GM23338 (cell line): ENCODE measurements around the gene ETFA. TPM values are rescaled to one million over a fixed set of nuclear protein-coding genes. Genes with fewer than 3 reads are reported as not detected.

Experiments
- ATAC-seq: fragments of 200-7000 bp; cut with Tn5 transposase; 3 replicates; pipeline ENCODE4 v1.9.1; 2020
- DNase-seq: peaks from one replicate; pipeline ENCODE4 v3.0.0-alpha.2; 2015; ENCODE audit warnings: low spot score
- H2AFZ ChIP-seq: fragments of 200-600 bp; sonication (generic); 2 replicates; pipeline ENCODE4 v1.8.0; 2016; ENCODE audit warnings: antibody characterized with exemption, mild to moderate bottlenecking, moderate library complexity
- H3F3A ChIP-seq: fragments of 200-600 bp; sonication (generic); replicated peaks from 2 replicates; pipeline ENCODE4 v1.8.0; 2017; ENCODE audit warnings: antibody characterized with exemption, mixed run types, low read depth
- H3K27ac ChIP-seq: fragments of 200-600 bp; sonication (generic); 2 replicates; pipeline ENCODE4 v1.6.1; 2016; ENCODE audit warnings: low read depth
- H3K27me3 ChIP-seq: fragments of 200-600 bp; sonication (generic); 2 replicates; pipeline ENCODE4 v1.8.0; 2016; ENCODE audit warnings: mild to moderate bottlenecking, mixed run types, moderate library complexity; ENCODE audit not compliant: insufficient read depth
- H3K36me3 ChIP-seq: fragments of 200-600 bp; sonication (generic); 2 replicates; pipeline ENCODE4 v1.8.0; 2016; ENCODE audit warnings: mild to moderate bottlenecking; ENCODE audit not compliant: insufficient read depth
- H3K4me1 ChIP-seq: fragments of 200-600 bp; sonication (generic); 2 replicates; pipeline ENCODE4 v1.8.0; 2016; ENCODE audit warnings: mild to moderate bottlenecking, moderate library complexity; ENCODE audit not compliant: insufficient read depth
- H3K4me2 ChIP-seq: fragments of 200-600 bp; sonication (generic); 2 replicates; pipeline ENCODE4 v1.7.1; 2017; ENCODE audit warnings: mixed run types
- H3K4me3 ChIP-seq: fragments of 200-600 bp; sonication (generic); 2 replicates; pipeline ENCODE4 v1.6.1; 2016; ENCODE audit warnings: mixed run types
- H3K79me2 ChIP-seq: fragments of 200-600 bp; sonication (generic); replicated peaks from 2 replicates; pipeline ENCODE4 v1.8.0; 2017; ENCODE audit warnings: mild to moderate bottlenecking; ENCODE audit not compliant: insufficient read depth
- H3K9me2 ChIP-seq: fragments of 200-600 bp; sonication (generic); 2 replicates; pipeline ENCODE4 v1.8.0; 2017; ENCODE audit not compliant: insufficient read depth
- H4K20me1 ChIP-seq: fragments of 200-600 bp; sonication (generic); replicated peaks from 2 replicates; pipeline ENCODE4 v1.8.0; 2017; ENCODE audit warnings: mild to moderate bottlenecking; ENCODE audit not compliant: insufficient read depth
- H3K27ac Mint-ChIP-seq: 2 replicates; pipeline ENCODE4 v1.8.0; 2020; ENCODE audit warnings: inconsistent platforms, mild to moderate bottlenecking, moderate library complexity, mixed read lengths
- H3K27me3 Mint-ChIP-seq: 3 replicates; pipeline ENCODE4 v1.8.0; 2022; ENCODE audit warnings: low read depth, mild to moderate bottlenecking, moderate library complexity, mixed read lengths, inconsistent platforms; ENCODE audit not compliant: insufficient read depth, poor library complexity
- H3K36me3 Mint-ChIP-seq: 3 replicates; pipeline ENCODE4 v1.8.0; 2021; ENCODE audit warnings: low read depth, mild to moderate bottlenecking, inconsistent platforms, moderate library complexity, mixed read lengths
- H3K4me1 Mint-ChIP-seq: 3 replicates; pipeline ENCODE4 v1.8.0; 2020; ENCODE audit warnings: mild to moderate bottlenecking, inconsistent platforms, mixed read lengths
- H3K4me3 Mint-ChIP-seq: 3 replicates; pipeline ENCODE4 v1.8.0; 2021; ENCODE audit warnings: moderate library complexity, mild to moderate bottlenecking, inconsistent platforms, mixed read lengths
- H3K9me3 Mint-ChIP-seq: 3 replicates; pipeline ENCODE4 v1.8.0; 2020; ENCODE audit warnings: moderate library complexity, mild to moderate bottlenecking, inconsistent platforms, mixed read lengths
- CREB1 ChIP-seq: fragments of 250-450 bp; sonication (Bioruptor Pico); IDR thresholded peaks from 2 replicates; pipeline ENCODE4 v1.5.0; 2020; ENCODE audit warnings: low read depth, mild to moderate bottlenecking, moderate library complexity
- ETS1 ChIP-seq: IDR thresholded peaks from 2 replicates; pipeline ENCODE4 v1.6.1; 2016; ENCODE audit warnings: antibody characterized with exemption
- EZH2 ChIP-seq: fragments of 200-600 bp; sonication (generic); IDR thresholded peaks from one replicate; pipeline ENCODE4 v1.8.0; 2017; ENCODE audit warnings: antibody characterized with exemption, mild to moderate bottlenecking, low read depth; ENCODE audit not compliant: unreplicated experiment
- EZH2phosphoT487 ChIP-seq: fragments of 200-600 bp; sonication (generic); IDR thresholded peaks from one replicate; pipeline ENCODE4 v1.8.1; 2018; ENCODE audit warnings: antibody characterized with exemption; ENCODE audit not compliant: unreplicated experiment
- JUNB ChIP-seq: IDR thresholded peaks from one replicate; pipeline ENCODE4 v1.6.1; 2016; ENCODE audit warnings: antibody characterized with exemption; ENCODE audit not compliant: unreplicated experiment
- NANOG ChIP-seq: IDR thresholded peaks from 2 replicates; pipeline ENCODE4 v1.6.1; 2016; ENCODE audit warnings: antibody characterized with exemption, borderline replicate concordance
- POLR2AphosphoS5 ChIP-seq: IDR thresholded peaks from 2 replicates; pipeline ENCODE4 v1.6.1; 2016; ENCODE audit warnings: antibody characterized with exemption, low read depth
- REST ChIP-seq: IDR thresholded peaks from one replicate; pipeline ENCODE4 v1.6.1; 2018; ENCODE audit warnings: antibody characterized with exemption; ENCODE audit not compliant: unreplicated experiment
- STAT1 ChIP-seq: IDR thresholded peaks from one replicate; pipeline ENCODE4 v1.6.1; 2016; ENCODE audit warnings: antibody characterized with exemption; ENCODE audit not compliant: unreplicated experiment
- ZNF114 ChIP-seq: fragments of 250-450 bp; sonication (Bioruptor Pico); IDR thresholded peaks from 2 replicates; pipeline ENCODE4 v1.5.0; 2020; ENCODE audit warnings: mild to moderate bottlenecking, moderate library complexity
- ZNF331 ChIP-seq: fragments of 250-450 bp; sonication (Bioruptor Pico); IDR thresholded peaks from 2 replicates; pipeline ENCODE4 v1.5.0; 2020; ENCODE audit warnings: low read depth, mild to moderate bottlenecking, moderate library complexity
- polyA plus RNA-seq: library from polyadenylated mRNA; unstranded; fragments of >200 nt; fragmentation: Nextera tagmentation; extraction: Ambion mirVana; gene quantifications from 2 replicates; pipeline ENCODE4 v1.2.1, GENCODE V29; 2016
- total RNA-seq: library from RNA; depleted of rRNA; stranded (reverse); fragments of >200 nt; shearing (Covaris generic); gene quantifications from 2 replicates; pipeline ENCODE4 v1.2.3, GENCODE V29; 2014

The ETFA gene
- total and polyA plus RNA-seq, 2 experiments from 2014 or later: 52.9 to 69.1 TPM

- no peaks in the 10 kb centered on the region for H3K36me3 Mint-ChIP-seq
- no peak for TF ChIP-seq NANOG
- no peak for ATAC-seq
- H3K27ac ChIP-seq: no peak overlapping the region
- H3K9me3 Mint-ChIP-seq: no peaks in the 10 kb centered on the region
- H2AFZ ChIP-seq: no peak overlapping the region
- no peaks in the 10 kb centered on the region for H4K20me1 ChIP-seq
- no peaks in the 10 kb centered on the region for H3K79me2 ChIP-seq
- peaks cover 9% of the 10 kb centered on the region for H3K27me3 Mint-ChIP-seq
- no peak overlapping the region for H3K4me3 Mint-ChIP-seq
- no peak overlapping the region for H3K4me3 ChIP-seq
- H3K4me2 ChIP-seq: no peak overlapping the region
- peaks cover 7% of the 10 kb centered on the region; the same call in 2 of the 3 replicates for H3K4me1 Mint-ChIP-seq
- no peaks in the 10 kb centered on the region for H3F3A ChIP-seq
- H3K27me3 ChIP-seq: no peaks in the 10 kb centered on the region
- no peaks in the 10 kb centered on the region for H3K9me2 ChIP-seq
- no peak for DNase-seq
- H3K36me3 ChIP-seq: no peaks in the 10 kb centered on the region
- no peak overlapping the region for H3K27ac Mint-ChIP-seq
- H3K4me1 ChIP-seq: no peaks in the 10 kb centered on the region
Measured at GRCh38 chr15:76327191-76328105, 16.2 kb upstream of the ETFA start.

- no peaks in the 10 kb centered on the region for H3K27me3 ChIP-seq
Measured at GRCh38 chr15:76325704-76326103, 14.4 kb upstream of the ETFA start.

More at GRCh38 chr15:76325704-76326103, 14.4 kb upstream of the ETFA start:
- H3K27me3 Mint-ChIP-seq: peaks cover 3% of the 10 kb centered on the region
- peaks cover 10% of the 10 kb centered on the region for H3K4me1 Mint-ChIP-seq
- TF ChIP-seq EZH2phosphoT487 (no peak), REST (no peak), EZH2 (no peak), STAT1 (no peak), ZNF114 (CRISPR knock-in tag) (no peak), JUNB (no peak), POLR2AphosphoS5 (no peak), ETS1 (no peak), ZNF331 (CRISPR knock-in tag) (no peak), CREB1 (no peak)
- H3K4me2 ChIP-seq: no peak overlapping the region
- H3K4me3 Mint-ChIP-seq: no peak overlapping the region
- H3K79me2 ChIP-seq: no peaks in the 10 kb centered on the region
- H3K4me1 ChIP-seq: no peaks in the 10 kb centered on the region
- no peaks in the 10 kb centered on the region for H3K36me3 Mint-ChIP-seq
- ATAC-seq (no peak), DNase-seq (no peak)
- no peaks in the 10 kb centered on the region for H3F3A ChIP-seq
- no peaks in the 10 kb centered on the region for H3K9me2 ChIP-seq
- H4K20me1 ChIP-seq: no peaks in the 10 kb centered on the region
- H3K36me3 ChIP-seq: no peaks in the 10 kb centered on the region
- H3K27ac ChIP-seq: no peak overlapping the region
- no peak overlapping the region for H2AFZ ChIP-seq
- H3K27ac Mint-ChIP-seq: no peak overlapping the region
- H3K9me3 Mint-ChIP-seq: no peaks in the 10 kb centered on the region
- H3K4me3 ChIP-seq: no peak overlapping the region
